Liver (tissue), 3 donors: Measurements from ENCODE around the gene RELB.

Experiments used
- EGR1 ChIP-seq, 2 donors: IDR thresholded peaks; 2 replicates each; pipeline ENCODE4 v1.6.1; 2016 to 2018; ENCODE audit warnings: antibody characterized with exemption in 2 of 2, low read depth in 2 of 2
- FOXA1 ChIP-seq: IDR thresholded peaks from 2 replicates; pipeline ENCODE4 v1.6.1; 2016; ENCODE audit warnings: antibody characterized with exemption
- HNF4G ChIP-seq: IDR thresholded peaks from 2 replicates; pipeline ENCODE4 v1.6.1; 2016; ENCODE audit warnings: antibody characterized with exemption
- JUND ChIP-seq, 2 donors: IDR thresholded peaks; 2 replicates each; pipeline ENCODE4 v1.6.1; 2016; ENCODE audit warnings: antibody characterized with exemption in 2 of 2
- MAX ChIP-seq: IDR thresholded peaks from 2 replicates; pipeline ENCODE4 v1.6.1; 2016; ENCODE audit warnings: antibody characterized with exemption
- NR2F2 ChIP-seq: IDR thresholded peaks from 2 replicates; pipeline ENCODE4 v1.6.1; 2016; ENCODE audit warnings: antibody characterized with exemption
- RAD21 ChIP-seq, 2 donors: IDR thresholded peaks; 2 replicates each; pipeline ENCODE4 v1.6.1; 2016; ENCODE audit warnings: antibody characterized with exemption in 2 of 2, mild to moderate bottlenecking in 2 of 2
- SP1 ChIP-seq: IDR thresholded peaks from 2 replicates; pipeline ENCODE4 v1.6.1; 2018; ENCODE audit warnings: antibody characterized with exemption, mild to moderate bottlenecking
- TAF1 ChIP-seq: conservative IDR thresholded peaks from 2 replicates; pipeline ENCODE4 v1.6.1; 2016; ENCODE audit warnings: antibody characterized with exemption, mild to moderate bottlenecking
- YY1 ChIP-seq: IDR thresholded peaks from 2 replicates; pipeline ENCODE4 v1.6.1; 2016; ENCODE audit warnings: antibody characterized with exemption, mild to moderate bottlenecking
- TF ChIP-seq, protein P1 (sequence below): fragments of 150-350 bp; IDR thresholded peaks from 2 replicates; pipeline ENCODE4 v1.5.1; 2017; ENCODE audit warnings: improper control_type of control experiment, low read depth, low read length; ENCODE audit not compliant: missing input control
- TF ChIP-seq, protein P2 (sequence below): IDR thresholded peaks from 2 replicates; pipeline ENCODE4 v1.6.1; 2016; ENCODE audit warnings: antibody characterized with exemption
- TF ChIP-seq, protein P3 (sequence below): IDR thresholded peaks from 2 replicates; pipeline ENCODE4 v1.6.1; 2016; ENCODE audit warnings: antibody characterized with exemption, mild to moderate bottlenecking
- donor health status: healthy.
- donor health status: healthy.

DNA sequence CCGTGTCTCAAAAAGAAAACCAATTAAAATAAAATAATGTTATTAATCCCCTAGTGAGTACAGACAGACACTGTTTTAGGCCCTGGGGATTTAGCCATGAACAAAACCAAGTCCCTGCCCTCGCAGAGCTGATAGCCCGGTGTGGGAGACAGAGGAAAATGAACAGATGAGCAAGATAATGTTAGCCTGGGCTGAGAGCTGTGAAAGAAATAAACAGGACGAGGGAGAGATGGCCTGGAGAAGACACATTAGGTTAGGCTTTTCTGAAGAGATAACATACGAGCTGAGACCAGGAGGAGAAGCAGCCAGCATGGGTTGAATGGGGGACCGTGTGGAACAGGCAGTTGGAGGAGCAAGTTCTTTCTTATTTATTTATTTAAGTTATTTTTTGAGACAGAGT, 9.0 kb downstream of the RELB start:
- TF ChIP-seq MAX (no peak), SP1 (no peak), YY1 (no peak), FOXA1 (no peak), EGR1 (IDR thresholded peaks at IDR 0.05; ENCODE audit: low read depth in 2 of 2) (no peak), RAD21 (IDR thresholded peaks at IDR 0.05) (no peak), JUND (IDR thresholded peaks at IDR 0.05) (no peak), HNF4G (no peak), TAF1 (no peak), NR2F2 (no peak)
- TF ChIP-seq, protein P1, sequence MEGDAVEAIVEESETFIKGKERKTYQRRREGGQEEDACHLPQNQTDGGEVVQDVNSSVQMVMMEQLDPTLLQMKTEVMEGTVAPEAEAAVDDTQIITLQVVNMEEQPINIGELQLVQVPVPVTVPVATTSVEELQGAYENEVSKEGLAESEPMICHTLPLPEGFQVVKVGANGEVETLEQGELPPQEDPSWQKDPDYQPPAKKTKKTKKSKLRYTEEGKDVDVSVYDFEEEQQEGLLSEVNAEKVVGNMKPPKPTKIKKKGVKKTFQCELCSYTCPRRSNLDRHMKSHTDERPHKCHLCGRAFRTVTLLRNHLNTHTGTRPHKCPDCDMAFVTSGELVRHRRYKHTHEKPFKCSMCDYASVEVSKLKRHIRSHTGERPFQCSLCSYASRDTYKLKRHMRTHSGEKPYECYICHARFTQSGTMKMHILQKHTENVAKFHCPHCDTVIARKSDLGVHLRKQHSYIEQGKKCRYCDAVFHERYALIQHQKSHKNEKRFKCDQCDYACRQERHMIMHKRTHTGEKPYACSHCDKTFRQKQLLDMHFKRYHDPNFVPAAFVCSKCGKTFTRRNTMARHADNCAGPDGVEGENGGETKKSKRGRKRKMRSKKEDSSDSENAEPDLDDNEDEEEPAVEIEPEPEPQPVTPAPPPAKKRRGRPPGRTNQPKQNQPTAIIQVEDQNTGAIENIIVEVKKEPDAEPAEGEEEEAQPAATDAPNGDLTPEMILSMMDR: no peak
- TF ChIP-seq, protein P2, sequence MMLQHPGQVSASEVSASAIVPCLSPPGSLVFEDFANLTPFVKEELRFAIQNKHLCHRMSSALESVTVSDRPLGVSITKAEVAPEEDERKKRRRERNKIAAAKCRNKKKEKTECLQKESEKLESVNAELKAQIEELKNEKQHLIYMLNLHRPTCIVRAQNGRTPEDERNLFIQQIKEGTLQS: no peak
- TF ChIP-seq, protein P3, sequence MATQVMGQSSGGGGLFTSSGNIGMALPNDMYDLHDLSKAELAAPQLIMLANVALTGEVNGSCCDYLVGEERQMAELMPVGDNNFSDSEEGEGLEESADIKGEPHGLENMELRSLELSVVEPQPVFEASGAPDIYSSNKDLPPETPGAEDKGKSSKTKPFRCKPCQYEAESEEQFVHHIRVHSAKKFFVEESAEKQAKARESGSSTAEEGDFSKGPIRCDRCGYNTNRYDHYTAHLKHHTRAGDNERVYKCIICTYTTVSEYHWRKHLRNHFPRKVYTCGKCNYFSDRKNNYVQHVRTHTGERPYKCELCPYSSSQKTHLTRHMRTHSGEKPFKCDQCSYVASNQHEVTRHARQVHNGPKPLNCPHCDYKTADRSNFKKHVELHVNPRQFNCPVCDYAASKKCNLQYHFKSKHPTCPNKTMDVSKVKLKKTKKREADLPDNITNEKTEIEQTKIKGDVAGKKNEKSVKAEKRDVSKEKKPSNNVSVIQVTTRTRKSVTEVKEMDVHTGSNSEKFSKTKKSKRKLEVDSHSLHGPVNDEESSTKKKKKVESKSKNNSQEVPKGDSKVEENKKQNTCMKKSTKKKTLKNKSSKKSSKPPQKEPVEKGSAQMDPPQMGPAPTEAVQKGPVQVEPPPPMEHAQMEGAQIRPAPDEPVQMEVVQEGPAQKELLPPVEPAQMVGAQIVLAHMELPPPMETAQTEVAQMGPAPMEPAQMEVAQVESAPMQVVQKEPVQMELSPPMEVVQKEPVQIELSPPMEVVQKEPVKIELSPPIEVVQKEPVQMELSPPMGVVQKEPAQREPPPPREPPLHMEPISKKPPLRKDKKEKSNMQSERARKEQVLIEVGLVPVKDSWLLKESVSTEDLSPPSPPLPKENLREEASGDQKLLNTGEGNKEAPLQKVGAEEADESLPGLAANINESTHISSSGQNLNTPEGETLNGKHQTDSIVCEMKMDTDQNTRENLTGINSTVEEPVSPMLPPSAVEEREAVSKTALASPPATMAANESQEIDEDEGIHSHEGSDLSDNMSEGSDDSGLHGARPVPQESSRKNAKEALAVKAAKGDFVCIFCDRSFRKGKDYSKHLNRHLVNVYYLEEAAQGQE: no peak
